NCI-H1436 treated with DMSO at 0.1 percent for 48 hours (cell line): ENCODE data around the gene NBEA.

Experiments used
- DNase-seq: peaks from one replicate; lab custom pipeline; 2025; lab: John Stamatoyannopoulos, UW

Gene NBEA

GRCh38 chr13:35512271-35512920, 570.3 kb downstream of the NBEA start:
- no peak for DNase-seq

GRCh38 chr13:35514061-35514477, 572.0 kb downstream of the NBEA start:
- DNase-seq = no peak

GRCh38 chr13:35514801-35515502, 572.9 kb downstream of the NBEA start:
- no peak for DNase-seq

- no peak for DNase-seq
Observed at GRCh38 chr13:35518337-35518946, 576.4 kb downstream of the NBEA start.

- DNase-seq = no peak
Observed at GRCh38 chr13:35524171-35524570, 582.1 kb downstream of the NBEA start.

GRCh38 chr13:35526577-35526976, 584.5 kb downstream of the NBEA start:
- DNase-seq = no peak

GRCh38 chr13:35527451-35527850, 585.4 kb downstream of the NBEA start:
- no peak for DNase-seq

GRCh38 chr13:35530147-35530546, 588.1 kb downstream of the NBEA start:
- DNase-seq = no peak

GRCh38 chr13:35530581-35530980, 588.5 kb downstream of the NBEA start:
- no peak for DNase-seq

GRCh38 chr13:35531526-35531925, 589.5 kb downstream of the NBEA start:
- no peak for DNase-seq

GRCh38 chr13:35534343-35534742, 592.3 kb downstream of the NBEA start:
- no peak for DNase-seq

- no peak for DNase-seq
Observed at GRCh38 chr13:35548790-35549189, 606.7 kb downstream of the NBEA start.

- no peak for DNase-seq
Observed at GRCh38 chr13:35549481-35549880, 607.4 kb downstream of the NBEA start.

GRCh38 chr13:35552172-35552844, 610.2 kb downstream of the NBEA start:
- DNase-seq = no peak

GRCh38 chr13:35554972-35555623, 613.0 kb downstream of the NBEA start:
- no peak for DNase-seq

- DNase-seq = no peak
Observed at GRCh38 chr13:35557475-35557874, 615.4 kb downstream of the NBEA start.

- no peak for DNase-seq
Observed at GRCh38 chr13:35561540-35561939, 619.5 kb downstream of the NBEA start.

GRCh38 chr13:35565273-35565672, 623.2 kb downstream of the NBEA start:
- DNase-seq = no peak

GRCh38 chr13:35566340-35566739, 624.3 kb downstream of the NBEA start:
- DNase-seq = no peak

GRCh38 chr13:35567406-35567980, 625.4 kb downstream of the NBEA start:
- no peak for DNase-seq

GRCh38 chr13:35573639-35574038, 631.6 kb downstream of the NBEA start:
- no peak for DNase-seq

GRCh38 chr13:35592457-35592856, 650.4 kb downstream of the NBEA start:
- no peak for DNase-seq
